ENCODE results near the gene CRYBG2.

GRCh38 chr1:26345718-26346117, 8.2 kb downstream of the CRYBG2 start:
- TF ChIP-seq, protein P1, sequence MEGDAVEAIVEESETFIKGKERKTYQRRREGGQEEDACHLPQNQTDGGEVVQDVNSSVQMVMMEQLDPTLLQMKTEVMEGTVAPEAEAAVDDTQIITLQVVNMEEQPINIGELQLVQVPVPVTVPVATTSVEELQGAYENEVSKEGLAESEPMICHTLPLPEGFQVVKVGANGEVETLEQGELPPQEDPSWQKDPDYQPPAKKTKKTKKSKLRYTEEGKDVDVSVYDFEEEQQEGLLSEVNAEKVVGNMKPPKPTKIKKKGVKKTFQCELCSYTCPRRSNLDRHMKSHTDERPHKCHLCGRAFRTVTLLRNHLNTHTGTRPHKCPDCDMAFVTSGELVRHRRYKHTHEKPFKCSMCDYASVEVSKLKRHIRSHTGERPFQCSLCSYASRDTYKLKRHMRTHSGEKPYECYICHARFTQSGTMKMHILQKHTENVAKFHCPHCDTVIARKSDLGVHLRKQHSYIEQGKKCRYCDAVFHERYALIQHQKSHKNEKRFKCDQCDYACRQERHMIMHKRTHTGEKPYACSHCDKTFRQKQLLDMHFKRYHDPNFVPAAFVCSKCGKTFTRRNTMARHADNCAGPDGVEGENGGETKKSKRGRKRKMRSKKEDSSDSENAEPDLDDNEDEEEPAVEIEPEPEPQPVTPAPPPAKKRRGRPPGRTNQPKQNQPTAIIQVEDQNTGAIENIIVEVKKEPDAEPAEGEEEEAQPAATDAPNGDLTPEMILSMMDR (optimal IDR thresholded peaks at IDR 0.05 in 1 of 3, IDR thresholded peaks at IDR 0.05 in 1 of 3, conservative IDR thresholded peaks at IDR 0.05 in 1 of 3; ENCODE audit: extremely low read depth in 1 of 3, insufficient read depth in 2 of 3, low read length in 3 of 3) = no peak
- TF ChIP-seq EZH2 (IDR thresholded peaks at IDR 0.05; ENCODE audit: low read length) = no peak
